Measurements from ENCODE around the gene RCL1. TPM values are rescaled to one million over a fixed set of nuclear protein-coding genes. Genes with fewer than 3 reads are reported as not detected.

The RCL1 gene
- total and polyA plus RNA-seq, 8 donors = 11.2 to 22.6 (median 18.2) TPM

GRCh38 chr9:4864234-4864661, 71.5 kb downstream of the RCL1 start:
- H3K4me3 ChIP-seq = no peak overlapping the region
- intact Hi-C loops (cut with DNase I) = no loop called here
- H3K27ac ChIP-seq = no peak overlapping the region
- TF ChIP-seq CTCF (IDR thresholded peaks at IDR 0.05) = no peak
- no peaks in the 10 kb centered on the region for H3K4me1 ChIP-seq
- peaks cover 0 to 12% of the 10 kb centered on the region in 2 donors for H3K36me3 ChIP-seq
- H3K27me3 ChIP-seq = no peaks in the 10 kb centered on the region
- H3K9me3 ChIP-seq = no peaks in the 10 kb centered on the region
- DNase-seq (peak in 2 of 4 donors; percentile 42 to 69), ATAC-seq (peak; percentile 87)

- H3K36me3 ChIP-seq = peaks cover 0 to 12% of the 10 kb centered on the region in 2 donors
- no peak for DNase-seq
- no peaks in the 10 kb centered on the region for H3K4me1 ChIP-seq
- ATAC-seq = no peak
- H3K27ac ChIP-seq = no peak overlapping the region
- TF ChIP-seq CTCF (IDR thresholded peaks at IDR 0.05) = no peak
- no peaks in the 10 kb centered on the region for H3K9me3 ChIP-seq
- intact Hi-C loops (cut with DNase I) = no loop called here
- H3K27me3 ChIP-seq = no peaks in the 10 kb centered on the region
- H3K4me3 ChIP-seq = no peak overlapping the region
Observed at GRCh38 chr9:4864698-4865097, 72.0 kb downstream of the RCL1 start.

- Histone ChIP-seq H3K27me3 (no peaks in the 10 kb centered on the region), H3K27ac (no peak overlapping the region), H3K36me3 (peaks cover 0 to 8% of the 10 kb centered on the region in 2 donors), H3K4me3 (no peak overlapping the region), H3K4me1 (no peaks in the 10 kb centered on the region), H3K9me3 (no peaks in the 10 kb centered on the region)
- intact Hi-C loops (cut with DNase I) = no loop called here
- no peak for TF ChIP-seq CTCF (IDR thresholded peaks at IDR 0.05)
- ATAC-seq = no peak
- no peak for DNase-seq
Observed at GRCh38 chr9:4865681-4866080, 72.9 kb downstream of the RCL1 start.

- Histone ChIP-seq H3K36me3 (peaks cover 0 to under 1% of the 10 kb centered on the region in 2 donors), H3K9me3 (no peaks in the 10 kb centered on the region), H3K27ac (no peak overlapping the region), H3K4me3 (no peak overlapping the region), H3K4me1 (no peaks in the 10 kb centered on the region), H3K27me3 (no peaks in the 10 kb centered on the region)
- intact Hi-C loops (cut with DNase I) = no loop called here
- DNase-seq = no peak
- no peak for TF ChIP-seq CTCF (IDR thresholded peaks at IDR 0.05)
- no peak for ATAC-seq
Observed at GRCh38 chr9:4866239-4866969, 73.7 kb downstream of the RCL1 start.

- no peaks in the 10 kb centered on the region for H3K9me3 ChIP-seq
- no peak for TF ChIP-seq CTCF (IDR thresholded peaks at IDR 0.05)
- no peak overlapping the region for H3K4me3 ChIP-seq
- DNase-seq = no peak
- H3K4me1 ChIP-seq = no peaks in the 10 kb centered on the region
- ATAC-seq = no peak
- no peak overlapping the region for H3K27ac ChIP-seq
- intact Hi-C loops (cut with DNase I) = no loop called here
- no peaks in the 10 kb centered on the region for H3K36me3 ChIP-seq
- H3K27me3 ChIP-seq = no peaks in the 10 kb centered on the region
Observed at GRCh38 chr9:4873066-4873465, 80.3 kb downstream of the RCL1 start.
